Nephron (organoid): ENCODE data around the gene CDKN3.
"Not testable (repeated sequence)": the region's sequence is repeated elsewhere in the genome, so short reads cannot be mapped to it uniquely, and the experiment has no call there.

Experiments used
- H3K27ac Mint-ChIP-seq, 3 experiments: 2 replicates each; pipeline ENCODE4 v1.8.0; 2020; ENCODE audit warnings: mixed read lengths in 3 of 3, mild to moderate bottlenecking in 2 of 3, moderate library complexity in 1 of 3
- H3K27me3 Mint-ChIP-seq: 2 replicates; pipeline ENCODE4 v1.8.0; 2021; ENCODE audit warnings: low read depth, mild to moderate bottlenecking, moderate library complexity, mixed read lengths
- H3K36me3 Mint-ChIP-seq: 2 replicates; pipeline ENCODE4 v1.8.0; 2020; ENCODE audit warnings: low read depth, mixed read lengths
- H3K4me1 Mint-ChIP-seq: 2 replicates; pipeline ENCODE4 v1.8.0; 2020; ENCODE audit warnings: mixed read lengths
- H3K4me3 Mint-ChIP-seq, 3 experiments: 2 replicates each; pipeline ENCODE4 v1.8.0; 2020; ENCODE audit warnings: mild to moderate bottlenecking in 3 of 3, mixed read lengths in 3 of 3, moderate library complexity in 2 of 3
- H3K9me3 Mint-ChIP-seq: 2 replicates; pipeline ENCODE4 v1.8.0; 2020; ENCODE audit warnings: mixed read lengths
- TF ChIP-seq, protein P1 (sequence below), 3 experiments: fragments of 200-600 bp; sonication (generic); IDR thresholded peaks; one replicate each; pipeline ENCODE4 v1.5.0; 2021; ENCODE audit warnings: antibody characterized with exemption in 3 of 3; ENCODE audit not compliant: unreplicated experiment in 3 of 3

CDKN3 gene

DNA sequence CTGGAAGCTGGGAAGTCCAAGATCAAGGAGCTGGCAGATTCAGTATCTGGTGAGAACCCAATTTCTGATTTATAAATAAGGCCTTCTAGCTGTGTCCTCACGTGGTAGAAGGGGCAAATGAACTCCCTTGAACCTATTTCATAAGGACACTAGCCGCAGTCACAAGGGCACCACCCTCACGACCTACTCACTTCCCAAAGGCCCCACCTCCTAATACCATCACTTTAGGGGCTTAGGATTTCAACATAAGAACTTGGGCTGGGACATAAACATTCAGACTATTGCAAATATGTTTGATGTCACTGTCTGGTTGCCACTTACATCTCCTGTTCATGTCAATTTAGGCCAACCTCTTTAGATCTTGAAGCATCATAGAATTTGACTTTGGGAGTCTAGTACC, 55.2 kb downstream of the CDKN3 start:
- Mint-ChIP-seq H3K4me1 (peaks cover 17% of the 10 kb centered on the region), H3K9me3 (no peaks in the 10 kb centered on the region), H3K27me3 (peaks cover 4% of the 10 kb centered on the region), H3K27ac (no peak overlapping the region), H3K4me3 (no peak overlapping the region), H3K36me3 (no peaks in the 10 kb centered on the region)
- TF ChIP-seq, protein P1, sequence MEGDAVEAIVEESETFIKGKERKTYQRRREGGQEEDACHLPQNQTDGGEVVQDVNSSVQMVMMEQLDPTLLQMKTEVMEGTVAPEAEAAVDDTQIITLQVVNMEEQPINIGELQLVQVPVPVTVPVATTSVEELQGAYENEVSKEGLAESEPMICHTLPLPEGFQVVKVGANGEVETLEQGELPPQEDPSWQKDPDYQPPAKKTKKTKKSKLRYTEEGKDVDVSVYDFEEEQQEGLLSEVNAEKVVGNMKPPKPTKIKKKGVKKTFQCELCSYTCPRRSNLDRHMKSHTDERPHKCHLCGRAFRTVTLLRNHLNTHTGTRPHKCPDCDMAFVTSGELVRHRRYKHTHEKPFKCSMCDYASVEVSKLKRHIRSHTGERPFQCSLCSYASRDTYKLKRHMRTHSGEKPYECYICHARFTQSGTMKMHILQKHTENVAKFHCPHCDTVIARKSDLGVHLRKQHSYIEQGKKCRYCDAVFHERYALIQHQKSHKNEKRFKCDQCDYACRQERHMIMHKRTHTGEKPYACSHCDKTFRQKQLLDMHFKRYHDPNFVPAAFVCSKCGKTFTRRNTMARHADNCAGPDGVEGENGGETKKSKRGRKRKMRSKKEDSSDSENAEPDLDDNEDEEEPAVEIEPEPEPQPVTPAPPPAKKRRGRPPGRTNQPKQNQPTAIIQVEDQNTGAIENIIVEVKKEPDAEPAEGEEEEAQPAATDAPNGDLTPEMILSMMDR (IDR thresholded peaks at IDR 0.05; ENCODE audit: unreplicated experiment in 3 of 3) = no peak

DNA sequence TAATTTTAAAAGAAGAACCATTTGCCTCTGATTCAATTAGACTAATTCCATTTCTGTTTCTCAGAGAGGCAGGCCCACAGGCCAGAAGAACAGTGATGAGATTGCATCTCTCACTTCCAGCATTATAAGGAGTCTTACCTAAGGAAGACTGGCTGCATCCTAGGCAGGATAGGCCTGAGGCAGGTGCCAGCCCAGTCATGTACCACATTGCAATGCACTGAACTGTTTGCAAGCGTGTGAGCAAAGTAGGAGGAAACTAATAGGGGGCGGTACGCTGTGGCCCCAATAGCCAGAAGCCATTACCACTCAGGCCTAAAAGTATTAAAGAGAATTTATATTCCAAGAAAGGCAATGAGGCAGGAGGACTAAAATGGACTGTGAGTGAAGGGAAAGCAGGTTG, 56.4 kb downstream of the CDKN3 start:
- Mint-ChIP-seq H3K27me3 (peaks cover 4% of the 10 kb centered on the region), H3K4me1 (peaks cover 17% of the 10 kb centered on the region), H3K36me3 (peaks cover under 1% of the 10 kb centered on the region), H3K9me3 (peaks cover under 1% of the 10 kb centered on the region), H3K4me3 (no peak overlapping the region), H3K27ac (no peak overlapping the region)
- TF ChIP-seq, protein P1 (IDR thresholded peaks at IDR 0.05; ENCODE audit: unreplicated experiment in 3 of 3) = no peak

DNA sequence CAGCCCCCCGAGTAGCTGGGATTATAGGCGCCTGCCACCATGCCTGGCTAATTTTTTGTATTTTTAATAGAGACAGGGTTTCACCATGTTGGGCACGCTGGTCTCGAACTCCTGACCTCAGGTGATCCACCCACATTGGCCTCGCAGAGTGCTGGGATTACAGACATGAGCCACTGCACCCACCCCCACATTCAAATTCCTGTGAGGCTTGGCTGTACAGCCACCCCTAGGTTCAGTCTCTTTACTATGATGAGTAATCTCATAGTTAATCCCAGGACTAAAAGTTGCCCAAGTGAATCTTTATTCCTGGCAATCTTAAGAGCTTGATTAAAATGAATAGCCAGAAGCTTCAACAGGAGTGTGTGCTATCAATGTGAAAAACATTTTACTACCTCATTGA, 57.2 kb downstream of the CDKN3 start:
- not testable (repeated sequence) for H3K9me3 Mint-ChIP-seq, H3K36me3 Mint-ChIP-seq, H3K27ac Mint-ChIP-seq, H3K27me3 Mint-ChIP-seq, H3K4me3 Mint-ChIP-seq
- peaks cover 12% of the 10 kb centered on the region for H3K4me1 Mint-ChIP-seq

DNA sequence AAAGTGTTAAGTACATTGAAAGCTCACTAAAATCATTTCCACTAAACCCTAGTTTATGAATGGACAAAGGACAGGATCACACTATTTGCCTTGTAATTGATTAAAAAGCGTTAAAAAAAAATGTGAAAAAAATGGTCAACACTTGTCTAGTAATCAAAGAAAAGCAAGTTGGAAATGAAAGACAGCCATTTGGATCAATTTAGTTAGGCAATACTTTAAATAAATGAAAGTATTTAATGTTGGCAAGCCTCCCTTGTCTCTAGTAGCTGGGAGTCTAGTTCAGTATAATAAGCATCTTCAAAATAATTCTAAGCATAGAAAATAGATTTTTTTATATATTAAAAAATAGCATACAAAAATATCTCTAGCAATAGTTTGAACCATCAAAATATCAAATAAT, 58.6 kb downstream of the CDKN3 start:
- H3K9me3 Mint-ChIP-seq = peaks cover 11% of the 10 kb centered on the region
- H3K27me3 Mint-ChIP-seq = no peaks in the 10 kb centered on the region
- peaks cover 7% of the 10 kb centered on the region for H3K4me1 Mint-ChIP-seq
- H3K36me3 Mint-ChIP-seq = peaks cover 5% of the 10 kb centered on the region
- TF ChIP-seq, protein P1 (IDR thresholded peaks at IDR 0.05; ENCODE audit: unreplicated experiment in 3 of 3) = no peak
- no peak overlapping the region for H3K27ac Mint-ChIP-seq
- H3K4me3 Mint-ChIP-seq = no peak overlapping the region

DNA sequence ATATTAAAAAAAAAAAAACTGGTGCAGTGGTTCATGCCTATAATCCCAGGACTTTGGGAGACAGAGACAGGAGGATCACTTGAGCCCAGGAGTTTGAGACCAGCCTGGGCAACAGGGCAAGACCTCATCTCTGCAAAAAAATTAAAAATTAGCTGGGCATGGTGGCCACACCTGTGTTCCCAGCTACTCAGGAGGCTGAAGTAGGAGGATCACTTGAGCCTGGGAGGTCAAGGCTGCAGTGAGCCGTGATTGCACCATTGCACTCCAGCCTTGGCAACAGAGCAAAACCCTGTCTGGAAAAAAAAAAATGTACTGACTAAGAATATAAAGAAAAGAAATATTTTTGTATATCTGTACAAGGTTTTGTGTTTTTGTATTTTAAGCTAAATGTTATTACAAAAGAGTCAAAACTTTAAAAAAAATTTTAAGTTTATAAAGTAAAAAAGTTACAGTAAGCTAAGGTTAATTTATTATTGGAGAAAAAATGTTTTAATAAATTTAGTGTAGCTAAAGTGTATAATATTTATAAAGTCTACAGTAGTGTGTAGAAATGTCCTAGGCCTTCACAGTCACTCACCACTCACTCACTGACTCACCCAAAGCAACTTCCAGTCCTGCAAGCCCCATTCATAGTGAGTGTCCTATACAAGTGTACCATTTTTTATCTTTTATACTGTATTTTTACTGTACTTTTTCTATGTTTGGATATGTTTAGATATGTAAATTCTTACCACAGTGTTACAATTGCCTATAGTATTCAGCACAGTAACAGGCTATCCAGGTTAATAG, 60.2 kb downstream of the CDKN3 start:
- H3K36me3 Mint-ChIP-seq, H3K4me1 Mint-ChIP-seq, H3K27ac Mint-ChIP-seq, H3K27me3 Mint-ChIP-seq, H3K4me3 Mint-ChIP-seq: not testable (repeated sequence)
- peaks cover 11% of the 10 kb centered on the region for H3K9me3 Mint-ChIP-seq

DNA sequence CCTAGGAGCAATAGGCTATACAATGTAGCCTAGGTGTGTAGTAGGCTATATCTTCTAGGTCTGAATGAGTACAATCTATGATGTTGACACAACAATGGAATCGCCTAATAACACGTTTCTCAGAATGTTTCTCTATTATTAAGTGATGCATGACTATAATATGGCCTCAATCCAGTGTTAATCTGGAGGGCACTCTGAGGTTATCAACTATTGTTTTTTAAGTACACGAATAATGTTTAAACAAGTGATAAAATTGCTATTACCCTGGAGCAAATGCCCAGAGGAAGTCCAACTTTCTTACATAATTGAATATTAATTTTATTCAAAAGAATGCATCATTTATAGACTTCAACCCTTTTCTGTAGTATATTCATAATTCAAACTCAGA, 60.8 kb downstream of the CDKN3 start:
- Mint-ChIP-seq H3K36me3 (peaks cover 5% of the 10 kb centered on the region), H3K27me3 (no peaks in the 10 kb centered on the region), H3K27ac (no peak overlapping the region), H3K4me1 (no peaks in the 10 kb centered on the region), H3K9me3 (peaks cover 11% of the 10 kb centered on the region), H3K4me3 (no peak overlapping the region)
- TF ChIP-seq, protein P1 (IDR thresholded peaks at IDR 0.05; ENCODE audit: unreplicated experiment in 3 of 3) = no peak

DNA sequence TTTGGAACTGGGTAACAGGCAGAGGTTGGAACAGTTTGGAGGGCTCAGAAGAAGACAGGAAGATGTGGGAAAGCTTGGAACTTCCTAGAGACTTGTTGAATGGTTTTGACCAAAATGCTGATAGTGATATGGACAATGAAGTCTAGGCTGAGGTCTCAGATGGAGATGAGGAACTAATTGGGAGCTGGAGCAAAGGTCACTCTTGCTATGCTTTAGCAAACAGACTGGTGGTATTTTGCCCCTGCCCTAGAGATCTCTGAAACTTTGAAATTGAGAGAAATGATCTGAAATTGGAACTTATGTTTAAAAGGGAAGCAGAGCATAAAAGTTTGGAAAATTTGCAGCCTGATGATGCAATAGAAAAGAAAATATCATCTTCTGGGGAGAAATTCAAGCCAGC, 61.7 kb downstream of the CDKN3 start:
- H3K27me3 Mint-ChIP-seq, H3K4me1 Mint-ChIP-seq, H3K36me3 Mint-ChIP-seq, H3K4me3 Mint-ChIP-seq, H3K27ac Mint-ChIP-seq: not testable (repeated sequence)
- H3K9me3 Mint-ChIP-seq = peaks cover 11% of the 10 kb centered on the region
